OCI-LY7 (cell line): ENCODE data around the gene IQGAP3. TPM values are rescaled to one million over a fixed set of nuclear protein-coding genes. Genes with fewer than 3 reads are reported as not detected.

Experiments
- BruUV-seq: library from RNA; stranded (reverse); fragments of 400-500 nt; replicated peaks from 2 replicates; lab custom pipeline; 2021; lab: Mats Ljungman, UMichigan
- CTCF ChIA-PET: fragments of 300-600 bp; sonication (Branson Sonifier 250); formaldehyde crosslinking; loops from one replicate; lab custom pipeline; 2022; ENCODE audit warnings: antibody characterized with exemption; ENCODE audit not compliant: unreplicated experiment; lab: Charles Lee
- POLR2A ChIA-PET: fragments of 300-600 bp; sonication (Branson Sonifier 250); formaldehyde crosslinking; loops from one replicate; lab custom pipeline; 2022; ENCODE audit warnings: antibody characterized with exemption; lab: Charles Lee
- DNase-seq: peaks from one replicate; pipeline ENCODE4 v3.0.0-alpha.2; 2015; ENCODE audit warnings: low spot score
- H2AFZ ChIP-seq: fragments of 200-600 bp; sonication (generic), shearing (Covaris generic); 2 replicates; pipeline ENCODE4 v1.6.1; 2014; ENCODE audit warnings: mild to moderate bottlenecking, antibody characterized with exemption, low read length, moderate library complexity
- H3K27ac ChIP-seq: fragments of 200-600 bp; sonication (generic); 2 replicates; pipeline ENCODE4 v1.5.1; 2014; ENCODE audit warnings: mixed run types, low read depth, mild to moderate bottlenecking, moderate library complexity, low read length, inconsistent platforms; ENCODE audit not compliant: poor library complexity, severe bottlenecking
- H3K36me3 ChIP-seq: fragments of 200-600 bp; sonication (generic); 2 replicates; pipeline ENCODE4 v1.6.1; 2014; ENCODE audit warnings: mild to moderate bottlenecking, antibody characterized with exemption, low read length, moderate library complexity, mixed read lengths; ENCODE audit not compliant: insufficient read depth
- H3K4me1 ChIP-seq: fragments of 200-600 bp; sonication (generic); 2 replicates; pipeline ENCODE4 v1.5.1; 2014; ENCODE audit warnings: mild to moderate bottlenecking, low read length; ENCODE audit not compliant: insufficient read depth, poor library complexity, severe bottlenecking
- H3K4me2 ChIP-seq: fragments of 200-600 bp; sonication (generic); 2 replicates; pipeline ENCODE4 v1.6.1; 2014; ENCODE audit warnings: mild to moderate bottlenecking, low read length
- H3K4me3 ChIP-seq: fragments of 200-600 bp; sonication (generic); 2 replicates; pipeline ENCODE4 v1.5.1; 2014; ENCODE audit warnings: mild to moderate bottlenecking, low read depth, low read length; ENCODE audit not compliant: poor library complexity, severe bottlenecking
- H3K79me2 ChIP-seq: fragments of 200-600 bp; sonication (generic); 2 replicates; pipeline ENCODE4 v1.6.1; 2016; ENCODE audit warnings: low read depth, mild to moderate bottlenecking, low read length, moderate library complexity, mixed read lengths; ENCODE audit not compliant: insufficient read depth
- H3K9me2 ChIP-seq: fragments of 200-600 bp; sonication (generic); 2 replicates; pipeline ENCODE4 v1.6.1; 2016; ENCODE audit warnings: mild to moderate bottlenecking, low read length, mixed read lengths; ENCODE audit not compliant: insufficient read depth
- H3K9me3 ChIP-seq: fragments of 200-600 bp; sonication (generic); 2 replicates; pipeline ENCODE4 v1.6.1; 2014; ENCODE audit warnings: mild to moderate bottlenecking, mixed run types, low read length, mixed read lengths
- H4K20me1 ChIP-seq: fragments of 200-600 bp; sonication (generic); 2 replicates; pipeline ENCODE4 v1.6.1; 2014; ENCODE audit warnings: mild to moderate bottlenecking, antibody characterized with exemption, low read length, moderate library complexity, mixed read lengths; ENCODE audit not compliant: insufficient read depth
- CTCF ChIP-seq: fragments of 200-600 bp; sonication (generic); conservative IDR thresholded peaks from 2 replicates; pipeline ENCODE4 v1.5.1; 2014; ENCODE audit warnings: mild to moderate bottlenecking, antibody characterized with exemption, low read length, moderate library complexity, mixed read lengths
- EZH2phosphoT487 ChIP-seq: fragments of 200-600 bp; sonication (generic); IDR thresholded peaks from 2 replicates; pipeline ENCODE4 v1.6.1; 2018; ENCODE audit warnings: low read depth, borderline replicate concordance, mild to moderate bottlenecking, mixed run types, antibody characterized with exemption, low read length, moderate library complexity, mixed read lengths
- intact Hi-C: fragments of 100-400 bp; cut with micrococcal nuclease; formaldehyde crosslinking; loops from one replicate; pipeline ENCODE4 v1.10.0; 2022; ENCODE audit not compliant: unreplicated experiment
- total RNA-seq, 2 experiments: library from RNA; depleted of rRNA in 1 of 2; stranded (reverse); fragments of >200 nt in 1 of 2; shearing (Covaris generic) in 1 of 2; gene quantifications; 2 replicates each; pipeline ENCODE4 v1.2.3, GENCODE V29; 2014 to 2022

Gene IQGAP3
- total RNA-seq, 2 experiments from 2014 or later, result 22.4 to 28.7 TPM

- no peak overlapping the region for H3K4me3 ChIP-seq
- CTCF ChIA-PET, result no interaction called here
- H3K9me3 ChIP-seq, result no peaks in the 10 kb centered on the region
- H3K9me2 ChIP-seq, result no peaks in the 10 kb centered on the region
- no peak overlapping the region for H3K4me2 ChIP-seq
- no peaks in the 10 kb centered on the region for H4K20me1 ChIP-seq
- no peak for DNase-seq
- H2AFZ ChIP-seq, result no peak overlapping the region
- no TSS peak for BruUV-seq
- no peaks in the 10 kb centered on the region for H3K4me1 ChIP-seq
- intact Hi-C loops, result no loop called here
- no peaks in the 10 kb centered on the region for H3K79me2 ChIP-seq
- POLR2A ChIA-PET, result no interaction called here
- no peak overlapping the region for H3K27ac ChIP-seq
- peaks cover 34% of the 10 kb centered on the region for H3K36me3 ChIP-seq
- TF ChIP-seq CTCF, result no peak
- no peak for TF ChIP-seq EZH2phosphoT487
Measured at GRCh38 chr1:156543066-156543465, 29.3 kb downstream of the IQGAP3 start.

- intact Hi-C loops, result no loop called here
- no peak for TF ChIP-seq EZH2phosphoT487
- no peak for TF ChIP-seq CTCF
- no peaks in the 10 kb centered on the region for H3K4me1 ChIP-seq
- H3K9me2 ChIP-seq, result no peaks in the 10 kb centered on the region
- H3K4me3 ChIP-seq, result no peak overlapping the region
- H4K20me1 ChIP-seq, result no peaks in the 10 kb centered on the region
- no peak for DNase-seq
- no peak overlapping the region for H3K27ac ChIP-seq
- H2AFZ ChIP-seq, result no peak overlapping the region
- CTCF ChIA-PET, result interaction anchor here (0.5 kb wide), 1 partner anchor 84 kb away, joined by 3 read pairs; no protein-coding TSS in a partner anchor
- POLR2A ChIA-PET, result interaction anchor here (0.6 to 1.0 kb wide), 2 partner anchors 9 to 16 kb away, joined by 3 read pairs; no protein-coding TSS in a partner anchor
- BruUV-seq, result no TSS peak
- H3K4me2 ChIP-seq, result no peak overlapping the region
- peaks cover 23% of the 10 kb centered on the region for H3K36me3 ChIP-seq
- H3K9me3 ChIP-seq, result no peaks in the 10 kb centered on the region
- no peaks in the 10 kb centered on the region for H3K79me2 ChIP-seq
Measured at GRCh38 chr1:156540955-156541354, 31.4 kb downstream of the IQGAP3 start.

GRCh38 chr1:156539818-156540355 lies 32.5 kb downstream of the IQGAP3 start:
- H3K4me3 ChIP-seq, result no peak overlapping the region
- BruUV-seq, result no TSS peak
- intact Hi-C loops, result no loop called here
- DNase-seq, result no peak
- CTCF ChIA-PET, result no interaction called here
- H4K20me1 ChIP-seq, result no peaks in the 10 kb centered on the region
- peaks cover 25% of the 10 kb centered on the region for H3K36me3 ChIP-seq
- no peak overlapping the region for H3K27ac ChIP-seq
- H2AFZ ChIP-seq, result no peak overlapping the region
- no peaks in the 10 kb centered on the region for H3K9me3 ChIP-seq
- H3K4me2 ChIP-seq, result no peak overlapping the region
- POLR2A ChIA-PET, result no interaction called here
- H3K4me1 ChIP-seq, result no peaks in the 10 kb centered on the region
- no peaks in the 10 kb centered on the region for H3K9me2 ChIP-seq
- no peaks in the 10 kb centered on the region for H3K79me2 ChIP-seq
- no peak for TF ChIP-seq EZH2phosphoT487
- TF ChIP-seq CTCF, result no peak
